HEK293 (cell line): ENCODE data around the gene APOL2.

Experiments
- CTCF ChIA-PET: fragments of 350-600 bp; formaldehyde crosslinking; extraction: SDS; loops from one replicate; lab custom pipeline; 2021; ENCODE audit warnings: antibody characterized with exemption; lab: Yijun Ruan, JAX
- POLR2A ChIA-PET: fragments of 300-600 bp; formaldehyde crosslinking; extraction: SDS; loops from one replicate; lab custom pipeline; 2020; ENCODE audit warnings: antibody characterized with exemption, inconsistent platforms; lab: Yijun Ruan, JAX
- H3K27ac ChIP-seq: fragments of 200-500 bp; sonication (Bioruptor generic); 2 replicates; pipeline ENCODE4 v1.5.1; 2014; ENCODE audit warnings: low read depth, low read length, control low read depth, inconsistent platforms; ENCODE audit errors: extremely low read depth
- H3K36me3 ChIP-seq, 2 experiments: fragments of 200-500 bp in 1 of 2; sonication (Bioruptor generic) in 1 of 2; 1 replicate in 1 of 2; 2 replicates in 1 of 2; pipeline ENCODE4 v1.5.1; 2014 to 2017; ENCODE audit warnings: inconsistent platforms in 2 of 2, low read length in 2 of 2; ENCODE audit not compliant: control insufficient read depth in 2 of 2, insufficient read depth in 1 of 2
- H3K4me1 ChIP-seq: fragments of 200-500 bp; sonication (Bioruptor generic); 2 replicates; pipeline ENCODE4 v1.5.1; 2014; ENCODE audit warnings: mild to moderate bottlenecking, low read length, inconsistent platforms; ENCODE audit not compliant: control insufficient read depth, insufficient read depth
- H3K4me3 ChIP-seq: 2 replicates; pipeline ENCODE4 v1.5.1; 2011; ENCODE audit warnings: low read depth, mild to moderate bottlenecking, control low read depth, low read length, moderate library complexity
- H3K9me3 ChIP-seq: fragments of 200-500 bp; sonication (Bioruptor generic); 2 replicates; pipeline ENCODE4 v1.5.1; 2014; ENCODE audit warnings: low read depth, low read length, inconsistent platforms; ENCODE audit not compliant: control insufficient read depth, insufficient read depth
- FEZF1 ChIP-seq: fragments of 450-650 bp; formaldehyde crosslinking; IDR thresholded peaks from 2 replicates; pipeline ENCODE4 v1.5.1; 2016; ENCODE audit warnings: missing biosample characterization, missing genetic modification characterization
- SCRT2 ChIP-seq: fragments of 450-650 bp; formaldehyde crosslinking; IDR thresholded peaks from 2 replicates; pipeline ENCODE4 v1.5.1; 2016; ENCODE audit warnings: missing biosample characterization, missing genetic modification characterization
- ZFHX2 ChIP-seq: fragments of 450-650 bp; formaldehyde crosslinking; conservative IDR thresholded peaks from 2 replicates; pipeline ENCODE4 v1.5.1; 2016; ENCODE audit warnings: missing biosample characterization, missing genetic modification characterization
- ZIC2 ChIP-seq: fragments of 450-650 bp; formaldehyde crosslinking; IDR thresholded peaks from 2 replicates; pipeline ENCODE4 v1.5.1; 2016; ENCODE audit warnings: missing biosample characterization, missing genetic modification characterization
- ZNF140 ChIP-seq: fragments of 450-650 bp; formaldehyde crosslinking; IDR thresholded peaks from 2 replicates; pipeline ENCODE4 v1.5.1; 2016; ENCODE audit warnings: missing biosample characterization, missing genetic modification characterization
- ZNF335 ChIP-seq: fragments of 450-650 bp; formaldehyde crosslinking; conservative IDR thresholded peaks from 2 replicates; pipeline ENCODE4 v1.5.1; 2016; ENCODE audit warnings: missing biosample characterization, missing genetic modification characterization
- ZNF473 ChIP-seq: fragments of 450-650 bp; formaldehyde crosslinking; IDR thresholded peaks from 2 replicates; pipeline ENCODE4 v1.5.1; 2017; ENCODE audit warnings: missing biosample characterization, missing genetic modification characterization
- ZNF571 ChIP-seq: fragments of 450-650 bp; formaldehyde crosslinking; IDR thresholded peaks from 2 replicates; pipeline ENCODE4 v1.5.0; 2017; ENCODE audit warnings: missing biosample characterization, missing genetic modification characterization
- ZNF792 ChIP-seq: fragments of 450-650 bp; formaldehyde crosslinking; IDR thresholded peaks from 2 replicates; pipeline ENCODE4 v1.5.1; 2016; ENCODE audit warnings: missing biosample characterization, missing genetic modification characterization
- TF ChIP-seq, protein P1 (sequence below): fragments of 450-650 bp; formaldehyde crosslinking; IDR thresholded peaks from 2 replicates; pipeline ENCODE4 v1.5.1; 2016; ENCODE audit warnings: missing biosample characterization, missing genetic modification characterization
- TF ChIP-seq, protein P2 (sequence below): fragments of 450-650 bp; formaldehyde crosslinking; IDR thresholded peaks from 2 replicates; pipeline ENCODE4 v1.5.1; 2016; ENCODE audit warnings: missing biosample characterization, missing genetic modification characterization
- TF ChIP-seq, protein P3 (sequence below): fragments of 450-650 bp; IDR thresholded peaks from 2 replicates; pipeline ENCODE4 v1.5.1; 2018; ENCODE audit warnings: missing biosample characterization, mild to moderate bottlenecking, missing genetic modification characterization

Gene APOL2

DNA sequence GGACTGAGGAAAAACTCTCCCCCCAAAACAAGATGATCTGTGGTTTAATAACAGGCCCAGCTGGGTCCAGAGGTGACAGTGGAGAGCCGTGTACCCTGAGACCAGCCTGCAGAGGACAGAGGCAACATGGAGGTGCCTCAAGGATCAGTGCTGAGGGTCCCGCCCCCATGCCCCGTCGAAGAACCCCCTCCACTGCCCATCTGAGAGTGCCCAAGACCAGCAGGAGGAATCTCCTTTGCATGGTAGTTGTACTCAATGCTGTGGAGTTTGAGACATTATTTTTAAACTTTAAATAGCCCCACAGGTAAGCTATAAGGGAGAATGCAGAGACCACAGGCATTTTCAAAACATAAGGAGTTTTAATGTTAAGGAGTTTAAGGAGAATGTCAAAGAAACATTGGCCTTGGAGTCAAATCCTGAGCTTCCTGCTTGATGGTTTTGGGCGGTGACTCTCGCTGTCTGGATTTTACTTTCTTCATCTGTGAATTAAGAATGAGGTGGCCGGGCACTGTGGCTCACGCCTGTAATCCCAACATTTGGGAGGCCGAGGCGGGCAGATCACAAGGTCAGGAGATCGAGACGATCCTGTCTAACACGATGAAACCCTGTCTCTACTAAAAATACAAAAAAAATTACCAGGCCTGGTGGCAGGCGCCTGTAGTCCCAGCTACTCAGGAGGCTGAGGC lies 20.4 kb upstream of the APOL2 start (continued):
- TF ChIP-seq FEZF1 (tag by site-specific recombination) = no peak
- TF ChIP-seq, protein P1, sequence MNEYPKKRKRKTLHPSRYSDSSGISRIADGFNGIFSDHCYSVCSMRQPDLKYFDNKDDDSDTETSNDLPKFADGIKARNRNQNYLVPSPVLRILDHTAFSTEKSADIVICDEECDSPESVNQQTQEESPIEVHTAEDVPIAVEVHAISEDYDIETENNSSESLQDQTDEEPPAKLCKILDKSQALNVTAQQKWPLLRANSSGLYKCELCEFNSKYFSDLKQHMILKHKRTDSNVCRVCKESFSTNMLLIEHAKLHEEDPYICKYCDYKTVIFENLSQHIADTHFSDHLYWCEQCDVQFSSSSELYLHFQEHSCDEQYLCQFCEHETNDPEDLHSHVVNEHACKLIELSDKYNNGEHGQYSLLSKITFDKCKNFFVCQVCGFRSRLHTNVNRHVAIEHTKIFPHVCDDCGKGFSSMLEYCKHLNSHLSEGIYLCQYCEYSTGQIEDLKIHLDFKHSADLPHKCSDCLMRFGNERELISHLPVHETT = no peak
- no peak for TF ChIP-seq ZNF140 (tag by site-specific recombination)
- TF ChIP-seq, all 188 proteins: peak for 0

DNA sequence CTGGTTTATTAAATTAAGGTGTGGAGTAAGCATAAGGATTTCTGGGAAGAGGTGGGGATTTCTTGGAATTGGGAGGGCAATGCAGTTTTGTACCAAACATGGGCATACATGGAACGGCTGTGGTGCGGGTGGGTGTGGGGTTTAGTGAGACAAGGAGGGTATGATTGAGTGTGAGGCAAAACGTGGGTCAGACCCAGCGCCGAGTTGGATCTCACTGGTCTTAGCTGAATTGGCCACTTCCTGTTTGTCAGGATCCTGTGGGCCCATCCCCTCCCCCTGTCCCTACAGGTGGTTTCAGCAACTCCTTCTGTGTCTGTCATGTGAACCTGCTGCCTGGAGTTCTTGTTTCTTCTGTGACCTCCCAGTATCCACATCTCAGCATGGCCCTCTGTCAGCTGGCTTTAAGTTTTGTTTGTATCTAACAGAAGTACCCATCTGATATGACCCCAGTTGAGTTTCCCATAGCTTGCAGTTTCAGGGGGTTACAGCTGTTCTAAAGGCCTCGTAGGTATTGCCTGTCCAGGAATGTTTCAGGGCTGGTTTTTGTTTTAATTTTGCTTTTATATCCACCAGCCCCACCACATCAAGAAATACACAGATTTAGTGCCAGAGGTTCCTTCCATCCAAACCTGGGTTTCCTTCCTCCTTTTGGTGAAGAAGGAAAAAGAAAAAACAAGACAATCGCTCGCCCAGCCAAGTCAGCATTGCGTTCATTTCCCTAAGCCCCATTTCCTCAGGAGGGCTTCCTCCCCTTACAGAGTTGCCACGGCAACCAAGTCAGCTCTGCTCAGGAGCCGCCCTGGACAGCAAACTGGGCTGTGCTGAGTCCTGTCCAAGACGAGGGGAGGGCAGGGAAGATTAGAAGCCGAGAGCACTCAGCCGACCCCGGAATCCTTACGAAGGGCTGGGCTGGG lies 19.6 kb upstream of the APOL2 start:
- TF ChIP-seq ZIC2 (tag by site-specific recombination) (peak; percentile 9; the same call in 1 of the 2 replicates), SCRT2 (tag by site-specific recombination) (peak; percentile 86), ZNF571 (tag by site-specific recombination) (no peak)
- H3K9me3 ChIP-seq = no peaks in the 10 kb centered on the region
- POLR2A ChIA-PET = no interaction called here
- no peak overlapping the region for H3K27ac ChIP-seq
- CTCF ChIA-PET = interaction anchor here (0.6 to 1.4 kb wide), 4 partner anchors 11 to 423 kb away, joined by 3 to 5 read pairs (median 4); no protein-coding TSS in a partner anchor
- H3K36me3 ChIP-seq = no peaks in the 10 kb centered on the region
- H3K4me3 ChIP-seq = no peak overlapping the region
- H3K4me1 ChIP-seq = no peaks in the 10 kb centered on the region

DNA sequence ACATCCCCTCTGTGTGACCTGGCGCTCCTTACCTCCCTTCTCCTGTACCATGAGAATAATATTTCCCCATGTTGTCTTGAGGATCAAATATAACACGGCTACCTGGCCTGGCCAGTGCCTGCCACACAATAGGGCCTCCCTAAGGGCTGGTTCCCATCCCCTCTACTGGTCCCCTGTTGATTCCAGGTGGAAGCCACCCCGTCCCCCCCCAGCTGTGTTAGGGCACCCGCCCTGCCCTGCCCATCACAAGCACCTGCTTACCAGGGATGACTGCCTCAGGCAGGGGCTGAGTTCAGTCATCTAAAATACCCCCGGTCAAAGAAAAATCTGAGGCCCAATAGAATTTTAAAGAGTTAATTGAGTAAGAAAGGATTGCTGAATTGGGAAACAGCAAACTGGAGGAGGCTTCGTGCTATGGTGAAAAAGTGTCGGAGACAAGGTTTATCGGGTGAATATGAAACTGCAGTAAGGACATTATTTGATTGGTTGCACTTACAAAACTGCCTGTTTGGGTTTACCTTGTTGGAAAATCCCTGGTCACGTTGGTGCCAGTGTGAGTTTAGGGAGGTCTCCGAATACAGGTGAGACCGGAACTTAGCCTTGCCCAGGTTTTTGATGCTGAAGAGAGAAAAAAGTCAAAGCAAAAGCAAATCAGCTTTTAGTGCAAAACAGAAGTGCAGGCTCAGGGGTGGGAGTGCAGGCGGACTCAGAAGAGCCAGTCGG lies 18.8 kb upstream of the APOL2 start:
- H3K9me3 ChIP-seq = no peaks in the 10 kb centered on the region
- no peaks in the 10 kb centered on the region for H3K4me1 ChIP-seq
- H3K36me3 ChIP-seq = no peaks in the 10 kb centered on the region
- H3K27ac ChIP-seq = no peak overlapping the region
- POLR2A ChIA-PET = no interaction called here
- H3K4me3 ChIP-seq = no peak overlapping the region
- TF ChIP-seq, protein P2, sequence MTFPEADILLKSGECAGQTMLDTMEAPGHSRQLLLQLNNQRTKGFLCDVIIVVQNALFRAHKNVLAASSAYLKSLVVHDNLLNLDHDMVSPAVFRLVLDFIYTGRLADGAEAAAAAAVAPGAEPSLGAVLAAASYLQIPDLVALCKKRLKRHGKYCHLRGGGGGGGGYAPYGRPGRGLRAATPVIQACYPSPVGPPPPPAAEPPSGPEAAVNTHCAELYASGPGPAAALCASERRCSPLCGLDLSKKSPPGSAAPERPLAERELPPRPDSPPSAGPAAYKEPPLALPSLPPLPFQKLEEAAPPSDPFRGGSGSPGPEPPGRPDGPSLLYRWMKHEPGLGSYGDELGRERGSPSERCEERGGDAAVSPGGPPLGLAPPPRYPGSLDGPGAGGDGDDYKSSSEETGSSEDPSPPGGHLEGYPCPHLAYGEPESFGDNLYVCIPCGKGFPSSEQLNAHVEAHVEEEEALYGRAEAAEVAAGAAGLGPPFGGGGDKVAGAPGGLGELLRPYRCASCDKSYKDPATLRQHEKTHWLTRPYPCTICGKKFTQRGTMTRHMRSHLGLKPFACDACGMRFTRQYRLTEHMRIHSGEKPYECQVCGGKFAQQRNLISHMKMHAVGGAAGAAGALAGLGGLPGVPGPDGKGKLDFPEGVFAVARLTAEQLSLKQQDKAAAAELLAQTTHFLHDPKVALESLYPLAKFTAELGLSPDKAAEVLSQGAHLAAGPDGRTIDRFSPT (tag by site-specific recombination) = no peak
- TF ChIP-seq ZNF473 (tag by site-specific recombination) (no peak), ZNF335 (no peak), ZFHX2 (tag by site-specific recombination) (no peak), ZNF792 (tag by site-specific recombination) (no peak)
- TF ChIP-seq, protein P3, sequence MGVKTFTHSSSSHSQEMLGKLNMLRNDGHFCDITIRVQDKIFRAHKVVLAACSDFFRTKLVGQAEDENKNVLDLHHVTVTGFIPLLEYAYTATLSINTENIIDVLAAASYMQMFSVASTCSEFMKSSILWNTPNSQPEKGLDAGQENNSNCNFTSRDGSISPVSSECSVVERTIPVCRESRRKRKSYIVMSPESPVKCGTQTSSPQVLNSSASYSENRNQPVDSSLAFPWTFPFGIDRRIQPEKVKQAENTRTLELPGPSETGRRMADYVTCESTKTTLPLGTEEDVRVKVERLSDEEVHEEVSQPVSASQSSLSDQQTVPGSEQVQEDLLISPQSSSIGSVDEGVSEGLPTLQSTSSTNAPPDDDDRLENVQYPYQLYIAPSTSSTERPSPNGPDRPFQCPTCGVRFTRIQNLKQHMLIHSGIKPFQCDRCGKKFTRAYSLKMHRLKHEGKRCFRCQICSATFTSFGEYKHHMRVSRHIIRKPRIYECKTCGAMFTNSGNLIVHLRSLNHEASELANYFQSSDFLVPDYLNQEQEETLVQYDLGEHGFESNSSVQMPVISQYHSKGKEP (tag by site-specific recombination) = no peak
- CTCF ChIA-PET = no interaction called here
